Body of pancreas (tissue), 4 donors: ENCODE results near the gene MAP3K6.

Experiments used
- CTCF ChIP-seq, 7 experiments: fragments of 450-650 bp in 4 of 7; fragments of 200-600 bp in 3 of 7; sonication (generic) in 3 of 7; IDR thresholded peaks; one replicate each; pipeline ENCODE4 v1.5.1; 2016 to 2019; ENCODE audit warnings: antibody characterized with exemption in 7 of 7
- POLR2A ChIP-seq, 3 donors: fragments of 450-650 bp; IDR thresholded peaks; one replicate each; pipeline ENCODE4 v1.6.1; 2016; ENCODE audit warnings: antibody characterized with exemption in 3 of 3, mild to moderate bottlenecking in 2 of 3

- TF ChIP-seq CTCF (IDR thresholded peaks at IDR 0.05) (no peak), POLR2A (IDR thresholded peaks at IDR 0.05) (no peak)
These were observed 11.2 kb upstream of the MAP3K6 start for GRCh38 chr1:27377760-27378495.
